NCI-H2029 treated with DMSO at 0.1 percent for 48 hours (cell line): ENCODE results near the gene SLC2A5.
"Not testable (repeated sequence)": the region's sequence is repeated elsewhere in the genome, so short reads cannot be mapped to it uniquely, and the experiment has no call there.

ENCODE experiments used
- DNase-seq: peaks from one replicate; lab custom pipeline; 2025; lab: John Stamatoyannopoulos, UW

The SLC2A5 gene

DNA sequence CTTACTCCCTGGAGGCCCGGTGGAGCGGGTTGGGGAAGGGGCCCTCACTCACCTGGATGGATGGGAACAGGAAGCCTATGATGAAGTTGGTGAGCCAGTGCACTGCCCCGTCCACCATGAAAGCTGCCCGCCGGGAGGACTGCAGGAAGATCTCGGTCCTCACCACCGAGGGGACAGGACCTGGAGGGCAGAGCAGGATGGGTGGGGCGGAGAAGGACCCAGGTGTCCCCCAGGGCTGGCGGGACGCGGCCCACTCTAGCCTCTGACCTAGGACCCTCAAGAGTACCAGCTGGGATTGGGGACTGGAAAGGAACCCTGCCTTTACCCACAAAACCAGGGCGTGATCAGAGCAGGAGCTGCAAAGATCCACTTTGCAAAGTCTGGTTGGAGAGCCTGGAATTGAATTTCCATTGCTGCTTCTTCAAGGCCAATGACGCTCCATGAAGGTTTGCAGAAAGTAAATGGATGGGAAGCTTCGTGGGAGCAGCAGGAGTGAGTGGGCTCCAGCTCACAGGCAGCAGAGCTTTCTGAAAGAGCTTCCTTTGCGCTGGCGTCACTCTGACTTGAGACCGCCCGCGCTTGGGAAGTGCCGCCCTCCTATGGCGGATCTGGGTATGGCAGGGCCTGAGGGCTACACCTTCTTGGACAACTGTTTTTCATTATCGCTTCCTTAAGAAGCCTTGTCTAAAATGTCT, 64.6 kb downstream of the SLC2A5 start:
- no peak for DNase-seq

DNA sequence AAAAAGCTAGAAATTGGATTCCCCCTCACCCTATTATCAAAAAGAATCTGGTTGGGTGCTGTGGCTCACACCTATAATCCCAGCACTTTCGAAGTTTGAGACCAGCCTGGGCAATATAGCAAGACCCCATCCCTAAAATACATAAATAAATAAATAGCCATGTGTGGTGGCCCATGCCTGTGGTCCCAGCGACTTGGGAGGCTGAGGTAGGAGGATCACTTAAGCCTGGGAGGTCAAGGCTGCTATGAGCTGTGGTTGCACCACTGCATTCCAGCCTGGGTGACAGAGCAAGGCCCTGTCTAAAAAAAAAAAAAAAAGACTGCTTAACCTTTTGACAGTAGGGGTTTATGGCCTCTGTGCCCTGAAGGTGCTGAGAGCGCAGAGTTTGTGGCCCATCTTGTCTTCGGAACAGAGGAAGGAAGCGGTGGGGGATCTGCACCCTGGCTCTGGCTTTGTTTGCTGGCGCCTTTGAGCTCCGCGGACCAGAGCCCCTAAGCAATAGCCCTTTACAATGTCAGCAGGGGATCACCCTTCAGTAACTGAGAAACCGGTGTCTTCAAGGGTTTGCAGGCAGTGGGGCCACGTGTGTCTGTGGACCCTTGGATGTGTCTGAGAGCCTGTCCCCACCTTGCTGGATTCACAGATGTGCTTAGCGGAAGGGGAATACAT, 65.3 kb downstream of the SLC2A5 start:
- no peak for DNase-seq

DNA sequence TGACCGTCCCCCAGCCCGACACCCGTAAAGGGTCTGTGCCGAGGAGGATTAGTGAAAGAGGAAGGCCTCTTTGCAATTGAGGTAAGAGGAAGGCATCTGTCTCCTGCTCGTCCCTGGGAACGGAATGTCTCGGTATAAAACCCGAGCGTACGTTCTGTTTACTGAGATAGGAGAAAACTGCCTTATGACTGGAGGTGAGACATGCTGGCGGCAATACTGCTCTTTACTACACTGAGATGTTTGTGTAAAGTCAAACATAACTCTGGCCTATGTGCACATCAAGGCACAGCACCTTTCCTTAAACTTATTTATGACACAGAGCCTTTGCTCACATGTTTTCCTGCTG, 67.2 kb downstream of the SLC2A5 start:
- not testable (repeated sequence) for DNase-seq

DNA sequence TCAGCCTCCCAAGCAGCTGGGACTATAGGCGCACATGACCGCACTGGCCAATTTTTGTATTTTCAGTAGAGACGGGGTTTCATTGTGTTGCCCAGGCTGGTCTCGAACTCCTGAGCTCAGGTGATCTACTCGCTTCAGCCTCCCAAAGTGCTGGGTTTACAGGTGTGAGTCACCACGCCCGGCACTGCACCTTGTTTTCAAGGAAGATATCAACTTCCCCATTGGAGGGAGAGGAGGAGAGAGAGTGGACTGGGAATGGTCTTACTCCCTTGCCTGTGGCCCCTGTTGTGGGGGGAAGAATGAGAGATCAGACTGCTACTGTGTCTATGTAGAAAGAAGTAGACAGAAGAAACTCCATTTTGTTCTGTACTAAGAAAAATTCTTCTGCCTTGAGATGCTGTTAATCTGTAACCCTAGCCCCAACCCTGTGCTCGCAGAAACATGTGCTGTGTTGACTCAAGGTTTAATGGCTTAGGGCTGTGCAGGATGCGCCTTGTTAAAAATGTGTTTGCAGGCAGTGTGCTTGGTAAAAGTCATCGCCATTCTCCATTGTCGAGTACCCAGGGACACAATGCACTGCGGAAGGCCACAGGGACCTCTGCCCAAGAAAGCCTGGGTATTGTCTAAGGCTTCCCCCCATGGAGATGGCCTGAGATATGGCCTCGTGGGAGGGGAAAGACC, 67.8 kb downstream of the SLC2A5 start:
- DNase-seq: not testable (repeated sequence)

DNA sequence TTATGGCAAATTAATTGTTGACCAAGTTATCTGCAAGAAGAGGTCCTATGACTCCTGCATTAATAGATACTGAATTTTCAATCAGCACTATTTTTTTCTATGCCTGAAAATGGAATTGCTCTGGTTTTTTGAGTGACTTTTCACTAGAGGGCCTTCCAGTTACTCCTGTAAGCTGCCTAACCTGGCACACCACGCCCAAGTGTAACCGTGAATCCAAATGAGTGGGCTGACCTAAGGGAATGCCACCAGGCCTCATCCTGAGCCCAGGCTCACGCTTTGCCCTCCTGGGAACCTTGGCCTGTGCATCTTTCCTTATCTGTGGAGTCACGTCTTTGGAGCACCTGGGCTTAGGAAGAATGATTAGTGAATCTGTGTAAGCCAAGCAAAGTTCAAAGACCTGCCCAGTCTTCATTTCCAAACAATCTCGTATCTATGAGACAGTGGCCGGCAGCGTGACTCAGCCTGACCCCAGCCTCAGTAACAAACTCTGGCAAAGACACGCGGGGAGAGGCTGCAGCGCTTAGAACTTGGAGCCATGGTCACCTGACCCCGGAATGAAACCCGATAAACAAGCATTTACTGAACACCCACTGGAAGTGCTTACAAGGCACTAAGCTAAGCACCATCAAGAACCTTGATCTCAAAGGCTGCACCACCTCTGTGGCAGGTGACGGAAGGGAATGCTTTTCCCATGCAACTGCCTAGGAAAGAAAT, 75.3 kb downstream of the SLC2A5 start:
- not testable (repeated sequence) for DNase-seq

DNA sequence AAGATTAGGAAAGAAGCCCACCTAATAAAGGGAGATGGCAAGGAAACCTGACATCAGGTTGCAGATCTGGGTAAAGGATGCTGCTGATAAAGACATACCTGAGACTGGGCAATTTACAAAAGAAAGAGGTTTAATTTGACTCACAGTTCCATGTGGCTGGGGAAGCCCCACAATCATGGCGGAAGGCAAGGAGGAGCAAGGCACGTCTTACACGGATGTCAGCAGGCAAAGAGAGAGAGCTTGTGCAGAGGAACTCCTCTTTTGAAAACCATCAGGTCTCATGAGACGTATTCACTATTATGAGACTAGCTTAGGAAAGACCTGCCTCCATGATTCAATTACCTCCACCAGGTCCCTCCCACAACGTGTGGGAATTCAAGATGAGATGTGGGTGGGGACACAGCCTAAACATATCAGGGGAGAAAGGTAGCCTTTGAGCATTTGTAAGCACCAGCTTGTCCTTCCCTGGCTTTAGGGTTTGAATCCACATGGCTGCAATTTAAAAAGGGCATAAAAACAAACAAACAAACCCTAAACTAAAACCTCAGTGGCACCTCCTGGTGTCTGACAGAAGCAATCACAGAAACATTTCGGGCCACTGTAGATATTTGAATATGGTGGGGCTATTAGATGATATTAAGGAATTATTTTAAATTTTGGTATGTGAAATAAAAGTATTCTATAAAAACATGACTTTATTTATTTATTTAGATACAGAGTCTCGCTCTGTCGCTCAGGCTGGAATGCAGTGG, 76.3 kb downstream of the SLC2A5 start:
- DNase-seq: no peak

DNA sequence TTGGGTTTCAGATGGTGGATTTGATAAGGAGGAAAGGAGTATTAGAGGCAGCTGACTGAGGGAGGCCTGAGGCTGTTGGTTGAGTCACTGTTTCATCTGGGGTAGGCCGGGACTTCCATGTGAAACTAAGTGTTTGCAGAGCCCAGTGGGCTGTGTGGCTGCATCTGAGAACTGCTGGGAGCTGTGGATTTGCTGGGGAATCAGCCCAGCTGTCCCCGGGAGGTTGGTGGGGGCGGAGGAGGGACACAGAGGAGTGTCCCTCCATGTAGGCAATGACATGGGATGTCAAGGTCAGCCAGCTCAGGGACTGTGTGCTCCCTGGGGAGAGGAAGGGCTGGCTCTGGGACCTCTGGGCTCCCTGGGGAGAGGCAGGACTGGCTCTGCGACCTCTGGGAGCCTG, 79.6 kb downstream of the SLC2A5 start:
- no peak for DNase-seq

DNA sequence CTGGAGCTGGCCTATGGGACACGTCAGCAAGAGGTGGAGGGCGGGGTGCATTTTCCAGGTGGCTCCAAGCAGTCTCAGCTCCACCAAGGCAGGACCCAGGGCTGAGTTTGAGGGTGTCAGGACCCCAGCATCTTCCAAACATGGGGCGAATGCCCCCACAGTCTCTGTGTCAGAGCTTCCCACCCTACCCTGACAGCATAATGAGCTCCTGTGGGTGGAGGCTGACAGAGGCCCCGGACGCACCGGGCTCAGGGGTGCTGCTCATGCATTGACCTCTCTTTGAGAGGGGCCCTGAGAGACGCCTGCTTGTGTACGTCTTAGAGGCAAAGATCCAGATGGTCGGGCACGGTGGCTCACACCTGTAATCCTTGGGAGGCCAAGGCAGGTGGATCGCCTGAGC, 80.4 kb downstream of the SLC2A5 start:
- DNase-seq: no peak

DNA sequence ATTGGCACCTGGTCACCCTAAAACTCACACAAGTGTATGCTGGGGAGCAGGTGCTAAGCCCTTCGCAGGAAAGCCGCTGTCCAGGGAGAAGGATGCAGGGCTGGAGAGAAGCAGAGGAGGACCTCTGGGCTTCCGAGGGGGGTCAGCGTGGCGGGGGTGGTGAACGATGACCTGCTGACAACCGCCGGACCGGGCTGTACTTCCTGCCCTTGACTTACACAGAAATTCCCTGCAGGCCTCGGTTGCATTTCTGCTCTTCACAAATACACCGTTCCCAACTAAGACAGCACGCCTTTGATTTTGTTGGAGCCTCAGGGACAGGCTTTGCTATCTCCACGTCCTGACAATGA, 80.8 kb downstream of the SLC2A5 start:
- DNase-seq: no peak

DNA sequence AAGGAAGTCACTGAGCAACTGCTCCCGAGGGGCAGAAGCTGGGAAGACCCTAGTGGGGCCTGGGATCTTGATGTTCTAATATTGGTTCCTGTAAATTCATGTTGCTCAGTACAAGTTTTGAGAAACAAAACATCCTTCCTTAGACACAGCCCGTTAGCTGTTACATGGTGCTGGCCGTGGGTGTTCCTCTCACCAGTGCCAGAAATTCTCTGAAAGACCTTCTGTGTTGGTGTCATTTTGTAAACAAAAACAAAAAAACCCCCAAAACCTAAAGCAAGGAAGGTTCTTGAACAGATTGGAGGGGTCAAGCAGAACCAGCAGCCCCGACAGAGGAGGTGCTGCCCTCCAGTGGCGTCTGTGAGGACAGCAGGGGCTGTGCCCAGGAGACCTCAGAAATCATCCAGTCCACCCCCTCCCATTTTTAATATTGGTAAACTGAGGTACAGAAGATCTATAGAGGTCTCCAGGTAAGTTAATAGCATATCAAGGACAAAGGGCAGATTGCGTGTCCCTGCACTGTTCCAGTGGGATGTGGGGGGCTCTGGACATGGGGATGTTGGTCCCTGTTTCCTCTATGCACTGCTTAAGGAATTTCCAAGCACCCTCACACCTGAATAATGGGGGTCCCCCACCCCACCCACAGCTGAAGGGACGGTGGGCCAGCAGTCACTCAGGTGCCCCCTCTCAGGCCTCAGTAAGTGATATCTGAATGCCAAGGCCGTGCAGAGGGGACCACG, 81.4 kb downstream of the SLC2A5 start:
- no peak for DNase-seq

DNA sequence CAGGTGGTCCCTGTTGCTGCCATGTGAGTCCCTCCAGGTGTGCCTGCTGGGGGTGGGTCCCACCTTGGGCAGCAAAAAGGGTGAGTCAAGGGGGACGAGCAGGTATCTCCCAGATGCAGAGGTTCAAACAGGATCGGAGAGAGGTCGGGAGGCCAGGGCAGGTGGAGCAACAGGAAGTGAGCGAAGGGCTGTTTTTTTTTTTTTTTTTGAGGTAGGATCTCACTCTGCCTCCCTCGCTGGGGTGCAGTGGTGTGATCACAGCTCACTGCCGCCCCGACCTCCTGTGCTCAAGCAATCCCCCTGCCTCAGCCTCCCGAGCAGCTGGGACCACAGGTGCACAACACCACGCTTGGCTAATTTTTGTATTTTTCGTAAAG, 82.6 kb downstream of the SLC2A5 start:
- DNase-seq: no peak

DNA sequence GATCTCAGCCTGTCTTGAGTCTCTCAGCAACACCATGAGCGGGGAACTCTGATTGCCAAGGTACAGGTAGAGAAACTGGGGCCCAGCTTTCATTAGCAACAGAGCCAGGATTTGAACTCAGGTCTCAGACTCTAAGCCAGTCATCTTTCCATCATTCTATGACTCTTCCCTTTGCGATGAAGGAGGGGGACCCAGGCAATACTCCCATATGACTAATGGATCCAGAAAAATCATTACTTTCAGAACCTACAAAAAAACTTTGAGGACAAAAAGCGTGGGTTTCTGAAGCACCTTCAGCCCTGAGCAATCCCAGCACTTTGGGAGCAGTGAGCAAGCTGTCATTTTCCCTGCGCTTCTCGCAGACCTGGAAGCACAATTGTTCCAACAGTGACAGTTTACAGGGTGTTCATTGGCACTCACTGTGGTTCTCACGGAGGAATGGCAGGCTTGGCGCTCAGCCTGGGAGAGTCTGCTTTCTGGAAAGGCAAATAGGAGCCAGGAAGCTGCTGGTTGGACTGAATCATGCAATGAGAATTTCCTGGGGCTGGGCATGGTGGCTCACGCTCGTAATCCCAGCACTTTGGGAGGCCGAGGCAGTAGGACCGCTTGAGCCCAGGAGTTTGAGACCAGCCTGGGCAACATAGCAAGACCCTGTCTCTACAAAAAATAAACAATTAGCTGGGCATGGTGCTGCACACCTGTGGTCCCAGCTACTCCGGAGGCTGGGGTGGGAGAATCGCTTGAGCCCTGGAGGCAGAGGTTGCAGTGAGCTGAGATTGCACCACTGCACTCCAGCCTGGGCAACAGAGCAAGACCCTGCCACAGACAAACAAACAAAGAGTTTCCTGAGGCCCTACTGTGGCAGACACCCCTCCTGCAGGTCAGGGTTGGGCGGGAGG, 83.3 kb downstream of the SLC2A5 start:
- DNase-seq: peak; percentile 18
